HepG2 (cell line): ENCODE data around the gene RIN3. TPM values are rescaled to one million over a fixed set of nuclear protein-coding genes. Genes with fewer than 3 reads are reported as not detected.

Experiments used
- ATAC-seq: fragments of 200-7000 bp; cut with Tn5 transposase; 3 replicates; pipeline ENCODE4 v1.9.1; 2020; ENCODE audit warnings: mild to moderate bottlenecking, moderate library complexity
- BruUV-seq: library from RNA; stranded (reverse); fragments of 400-500 nt; replicated peaks from 2 replicates; lab custom pipeline; 2021; lab: Mats Ljungman, UMichigan
- CTCF ChIA-PET: fragments of 300-600 bp; formaldehyde crosslinking; extraction: SDS; loops from one replicate; lab custom pipeline; 2021; ENCODE audit warnings: low total read pairs, inconsistent platforms, low intra/inter-chr PET ratio; lab: Yijun Ruan, JAX
- POLR2A ChIA-PET: fragments of 350-600 bp; sonication (Branson Sonifier 250); formaldehyde crosslinking; loops from one replicate; lab custom pipeline; 2020; ENCODE audit warnings: antibody characterized with exemption, inconsistent platforms; lab: Yijun Ruan, JAX
- DNase-seq: peaks from one replicate; pipeline ENCODE4 v3.0.0-alpha.2; 2015; ENCODE audit warnings: low spot score
- FAIRE-seq: peaks from 3 replicates; lab custom pipeline; 2011; peaks lifted over from hg19 to GRCh38; lab: Jason Lieb, UNC
- H2AFZ ChIP-seq: one replicate; pipeline ENCODE4 v1.6.1; 2011; ENCODE audit warnings: low read length, inconsistent platforms
- H3K27ac ChIP-seq: fragments of 300-600 bp; 3 replicates; pipeline ENCODE4 v1.8.0; 2011; ENCODE audit warnings: mixed run types, mild to moderate bottlenecking, mixed read lengths, low read length, inconsistent platforms; ENCODE audit not compliant: insufficient read depth; ENCODE audit errors: extremely low read length
- H3K27me3 ChIP-seq, 2 experiments: fragments of 200-600 bp in 1 of 2; 2 replicates in 1 of 2; 3 replicates in 1 of 2; pipeline versions ENCODE4 v1.6.0 to v1.8.0; 2011; ENCODE audit warnings: low read length in 2 of 2, mild to moderate bottlenecking in 2 of 2, moderate library complexity in 2 of 2, inconsistent platforms in 1 of 2; ENCODE audit not compliant: insufficient read depth in 2 of 2, control insufficient read depth in 1 of 2
- H3K36me3 ChIP-seq, 2 experiments: fragments of 200-600 bp in 1 of 2; replicated peaks in 1 of 2; 2 replicates in 1 of 2; 3 replicates in 1 of 2; pipeline versions ENCODE4 v1.5.1 to v1.8.0; 2011; ENCODE audit warnings: low read length in 2 of 2, inconsistent platforms in 1 of 2; ENCODE audit not compliant: insufficient read depth in 2 of 2, control insufficient read depth in 1 of 2
- H3K4me1 ChIP-seq: 2 replicates; pipeline ENCODE4 v1.5.1; 2012; ENCODE audit warnings: low read length, inconsistent platforms; ENCODE audit not compliant: insufficient read depth
- H3K4me2 ChIP-seq: 2 replicates; pipeline ENCODE4 v1.6.0; 2011; ENCODE audit warnings: low read depth, low read length, inconsistent platforms
- H3K4me3 ChIP-seq, 3 experiments: fragments of 200-600 bp in 1 of 3; sonication (generic), shearing (Covaris generic) in 1 of 3; replicated peaks in 1 of 3; 2 replicates each; pipeline ENCODE4 v1.5.1; 2011 to 2016; ENCODE audit warnings: low read length in 3 of 3, inconsistent platforms in 2 of 3, low read depth in 2 of 3, mild to moderate bottlenecking in 2 of 3, control low read depth in 1 of 3, mixed read lengths in 1 of 3; ENCODE audit not compliant: insufficient read depth in 1 of 3
- H3K79me2 ChIP-seq: one replicate; pipeline ENCODE4 v1.6.1; 2011; ENCODE audit warnings: low read length, inconsistent platforms; ENCODE audit not compliant: insufficient read depth
- H3K9ac ChIP-seq: 2 replicates; pipeline ENCODE4 v1.6.0; 2011; ENCODE audit warnings: mild to moderate bottlenecking, low read depth, low read length, inconsistent platforms; ENCODE audit not compliant: insufficient read depth
- H3K9me3 ChIP-seq: 2 replicates; pipeline ENCODE4 v1.5.1; 2012; ENCODE audit warnings: mild to moderate bottlenecking, low read length
- H4K20me1 ChIP-seq: 2 replicates; pipeline ENCODE4 v1.6.0; 2011; ENCODE audit warnings: inconsistent platforms, mild to moderate bottlenecking, low read length, moderate library complexity; ENCODE audit not compliant: insufficient read depth
- NFIB ChIP-seq: sonication (generic); formaldehyde crosslinking; IDR thresholded peaks from 2 replicates; pipeline ENCODE4 v1.9.0; 2021; ENCODE audit warnings: missing genetic modification reagents, mild to moderate bottlenecking, borderline replicate concordance
- NFKB2 ChIP-seq: sonication (generic); formaldehyde crosslinking; IDR thresholded peaks from 2 replicates; pipeline ENCODE4 v1.4.0; 2020; ENCODE audit warnings: missing genetic modification reagents, borderline replicate concordance
- NRL ChIP-seq: sonication (generic); formaldehyde crosslinking; IDR thresholded peaks from 2 replicates; pipeline ENCODE4 v1.5.0; 2020; ENCODE audit warnings: missing genetic modification reagents, mild to moderate bottlenecking, moderate library complexity, borderline replicate concordance
- PAX8 ChIP-seq: sonication (generic); formaldehyde crosslinking; IDR thresholded peaks from 2 replicates; pipeline ENCODE4 v1.8.0; 2022; ENCODE audit warnings: mild to moderate bottlenecking, missing genetic modification reagents, borderline replicate concordance
- SALL1 ChIP-seq: sonication (generic); formaldehyde crosslinking; IDR thresholded peaks from 2 replicates; pipeline ENCODE4 v1.8.0; 2022; ENCODE audit warnings: mild to moderate bottlenecking, missing genetic modification reagents
- SMAD1 ChIP-seq: sonication (generic); formaldehyde crosslinking; IDR thresholded peaks from 2 replicates; pipeline ENCODE4 v1.4.0; 2020; ENCODE audit warnings: missing genetic modification reagents, low read depth, mild to moderate bottlenecking, borderline replicate concordance
- TBX2 ChIP-seq: sonication (generic); formaldehyde crosslinking; IDR thresholded peaks from 2 replicates; pipeline ENCODE4 v1.5.0; 2020; ENCODE audit warnings: missing genetic modification reagents, mild to moderate bottlenecking, borderline replicate concordance
- U2AF2 ChIP-seq: fragments of 200-400 bp; formaldehyde crosslinking; IDR thresholded peaks from 2 replicates; pipeline ENCODE4 v1.6.1; 2017; ENCODE audit warnings: low read depth, mild to moderate bottlenecking, low read length
- ZNF138 ChIP-seq: sonication (generic); formaldehyde crosslinking; IDR thresholded peaks from 2 replicates; pipeline ENCODE4 v1.5.0; 2020; ENCODE audit warnings: mild to moderate bottlenecking, low read depth, missing genetic modification reagents
- ZNF274 ChIP-seq: sonication (generic); formaldehyde crosslinking; IDR thresholded peaks from 2 replicates; pipeline ENCODE4 v1.5.1; 2020; ENCODE audit warnings: mild to moderate bottlenecking, missing genetic modification reagents
- ZNF782 ChIP-seq: sonication (generic); formaldehyde crosslinking; IDR thresholded peaks from 2 replicates; pipeline ENCODE4 v1.4.0; 2020; ENCODE audit warnings: missing genetic modification reagents, mild to moderate bottlenecking, borderline replicate concordance
- ZSCAN21 ChIP-seq: sonication (generic); formaldehyde crosslinking; IDR thresholded peaks from 2 replicates; pipeline ENCODE4 v1.8.0; 2022; ENCODE audit warnings: mild to moderate bottlenecking, missing genetic modification reagents, moderate library complexity, borderline replicate concordance
- WGBS: methylation state at CpG from one replicate; pipeline ENCODE4 v1.1.6; 2017; ENCODE audit warnings: low lambda C conversion rate; 5-methylcytosine and 5-hydroxymethylcytosine counted together
- in situ Hi-C: cut with HindIII; loops from 2 replicates; pipeline ENCODE4 v1.10.0; 2017; ENCODE audit warnings: low pct_unique_long_range_greater_than_20kb; ENCODE audit not compliant: extremely low pct_ligation_motif_present
- intact Hi-C: fragments of 100-400 bp; cut with micrococcal nuclease; formaldehyde crosslinking; loops from one replicate; pipeline ENCODE4 v1.10.0; 2022; ENCODE audit not compliant: unreplicated experiment
- polyA plus RNA-seq, 8 experiments: library from polyadenylated mRNA; depleted of rRNA in 3 of 8; stranded (reverse) in 7 of 8; unstranded in 1 of 8; fragments of >200 nt; fragmentation: Illumina TruSeq in 4 of 8; extraction: Trizol in 4 of 8; gene quantifications; 2 replicates each; pipeline versions ENCODE4 v1.2.1 to v1.2.3, GENCODE V29; 2011 to 2016; ENCODE audit warnings: low read depth in 4 of 8, missing spikeins in 1 of 8, mixed read lengths in 1 of 8; ENCODE audit not compliant: insufficient read depth in 1 of 8
- total RNA-seq, 5 experiments: library from RNA; depleted of rRNA; stranded (reverse); fragments of >200 nt; fragmentation: Illumina TruSeq; extraction: Trizol; gene quantifications; 2 replicates each; pipeline ENCODE4 v1.2.3, GENCODE V29; 2016; ENCODE audit warnings: low read depth in 1 of 5
- TF ChIP-seq, protein P1 (sequence below): sonication (generic); formaldehyde crosslinking; IDR thresholded peaks from 2 replicates; pipeline ENCODE4 v1.5.1; 2020; ENCODE audit warnings: missing genetic modification reagents, mild to moderate bottlenecking, borderline replicate concordance
- TF ChIP-seq, protein P2 (sequence below): sonication (generic); formaldehyde crosslinking; IDR thresholded peaks from 2 replicates; pipeline ENCODE4 v1.4.0; 2020; ENCODE audit warnings: mild to moderate bottlenecking, missing genetic modification reagents, borderline replicate concordance

Gene RIN3
- total and polyA plus RNA-seq, 2 of the 13 experiments (the other 11 are each of a cell fraction or from before 2014, with no cell fraction given), result 2.3 to 3.6 TPM

GRCh38 chr14:92718664-92719063 is 205.1 kb downstream of the RIN3 start:
- no peaks in the 10 kb centered on the region for H3K79me2 ChIP-seq
- no peak for FAIRE-seq
- peaks cover under 1% of the 10 kb centered on the region; the same call in 1 of the 2 replicates for H3K4me1 ChIP-seq
- WGBS, result 96% methylated on average over 8 of the region's 8 CpGs
- H3K27me3 ChIP-seq, result no peaks in the 10 kb centered on the region
- no peak for ATAC-seq
- intact Hi-C loops, result no loop called here
- no peaks in the 10 kb centered on the region; a peak in 1 of 5 replicates for H3K36me3 ChIP-seq
- in situ Hi-C loops, result no loop called here
- no peak overlapping the region for H3K4me3 ChIP-seq
- BruUV-seq, result no TSS peak
- H2AFZ ChIP-seq, result no peak overlapping the region
- no peak for TF ChIP-seq NRL (CRISPR knock-in tag)
- TF ChIP-seq ZNF274 (CRISPR knock-in tag), result no peak
- TF ChIP-seq PAX8, result no peak
- no peak for TF ChIP-seq NFIB (CRISPR knock-in tag)
- TF ChIP-seq SMAD1 (CRISPR knock-in tag), result no peak
- TF ChIP-seq, protein P1, sequence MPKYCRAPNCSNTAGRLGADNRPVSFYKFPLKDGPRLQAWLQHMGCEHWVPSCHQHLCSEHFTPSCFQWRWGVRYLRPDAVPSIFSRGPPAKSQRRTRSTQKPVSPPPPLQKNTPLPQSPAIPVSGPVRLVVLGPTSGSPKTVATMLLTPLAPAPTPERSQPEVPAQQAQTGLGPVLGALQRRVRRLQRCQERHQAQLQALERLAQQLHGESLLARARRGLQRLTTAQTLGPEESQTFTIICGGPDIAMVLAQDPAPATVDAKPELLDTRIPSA (CRISPR knock-in tag), result no peak
- DNase-seq, result no peak
- POLR2A ChIA-PET, result no interaction called here
- H3K9ac ChIP-seq, result no peak overlapping the region
- no peak overlapping the region for H3K4me2 ChIP-seq
- CTCF ChIA-PET, result no interaction called here
- no peaks in the 10 kb centered on the region for H4K20me1 ChIP-seq
- H3K27ac ChIP-seq, result no peak overlapping the region
- H3K9me3 ChIP-seq, result no peaks in the 10 kb centered on the region

DNA sequence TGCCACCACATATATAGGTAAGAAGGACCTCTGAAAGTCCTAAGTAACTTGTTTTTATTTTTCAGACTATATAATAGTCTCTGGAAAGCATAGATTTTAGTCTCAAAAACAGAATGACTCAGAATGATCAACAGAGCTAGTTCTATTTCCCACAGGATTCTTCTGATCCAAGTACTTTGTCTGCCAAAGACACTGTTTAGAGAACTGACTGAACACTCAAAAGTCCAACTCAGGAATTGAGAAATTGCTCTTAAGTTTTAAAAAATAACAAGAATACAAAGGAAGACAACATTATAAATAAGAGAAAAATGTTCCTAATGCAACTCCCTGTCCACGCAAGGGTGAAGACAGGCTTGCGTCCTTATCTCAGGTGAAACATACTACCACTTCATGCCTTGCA is 205.8 kb downstream of the RIN3 start:
- Histone ChIP-seq H3K4me3 (no peak overlapping the region), H3K4me1 (peaks cover 8% of the 10 kb centered on the region), H3K4me2 (no peak overlapping the region), H3K36me3 (no peaks in the 10 kb centered on the region; a peak in 1 of 5 replicates), H3K9me3 (no peaks in the 10 kb centered on the region), H2AFZ (no peak overlapping the region), H3K27ac (no peak overlapping the region), H3K27me3 (no peaks in the 10 kb centered on the region), H4K20me1 (no peaks in the 10 kb centered on the region), H3K9ac (no peak overlapping the region), H3K79me2 (no peaks in the 10 kb centered on the region)
- ChIA-PET CTCF (no interaction called here), POLR2A (no interaction called here)
- ATAC-seq, result no peak
- BruUV-seq, result no TSS peak
- FAIRE-seq, result no peak
- no peak for DNase-seq
- in situ Hi-C loops (no loop called here), intact Hi-C loops (no loop called here)
- WGBS, result 95% methylated on average over 2 of the region's 2 CpGs
- TF ChIP-seq NFKB2 (no peak), ZSCAN21 (CRISPR knock-in tag) (no peak), ZNF138 (CRISPR knock-in tag) (no peak), SALL1 (CRISPR knock-in tag) (no peak), U2AF2 (no peak), ZNF782 (CRISPR knock-in tag) (no peak), TBX2 (CRISPR knock-in tag) (no peak)
- TF ChIP-seq, protein P2, sequence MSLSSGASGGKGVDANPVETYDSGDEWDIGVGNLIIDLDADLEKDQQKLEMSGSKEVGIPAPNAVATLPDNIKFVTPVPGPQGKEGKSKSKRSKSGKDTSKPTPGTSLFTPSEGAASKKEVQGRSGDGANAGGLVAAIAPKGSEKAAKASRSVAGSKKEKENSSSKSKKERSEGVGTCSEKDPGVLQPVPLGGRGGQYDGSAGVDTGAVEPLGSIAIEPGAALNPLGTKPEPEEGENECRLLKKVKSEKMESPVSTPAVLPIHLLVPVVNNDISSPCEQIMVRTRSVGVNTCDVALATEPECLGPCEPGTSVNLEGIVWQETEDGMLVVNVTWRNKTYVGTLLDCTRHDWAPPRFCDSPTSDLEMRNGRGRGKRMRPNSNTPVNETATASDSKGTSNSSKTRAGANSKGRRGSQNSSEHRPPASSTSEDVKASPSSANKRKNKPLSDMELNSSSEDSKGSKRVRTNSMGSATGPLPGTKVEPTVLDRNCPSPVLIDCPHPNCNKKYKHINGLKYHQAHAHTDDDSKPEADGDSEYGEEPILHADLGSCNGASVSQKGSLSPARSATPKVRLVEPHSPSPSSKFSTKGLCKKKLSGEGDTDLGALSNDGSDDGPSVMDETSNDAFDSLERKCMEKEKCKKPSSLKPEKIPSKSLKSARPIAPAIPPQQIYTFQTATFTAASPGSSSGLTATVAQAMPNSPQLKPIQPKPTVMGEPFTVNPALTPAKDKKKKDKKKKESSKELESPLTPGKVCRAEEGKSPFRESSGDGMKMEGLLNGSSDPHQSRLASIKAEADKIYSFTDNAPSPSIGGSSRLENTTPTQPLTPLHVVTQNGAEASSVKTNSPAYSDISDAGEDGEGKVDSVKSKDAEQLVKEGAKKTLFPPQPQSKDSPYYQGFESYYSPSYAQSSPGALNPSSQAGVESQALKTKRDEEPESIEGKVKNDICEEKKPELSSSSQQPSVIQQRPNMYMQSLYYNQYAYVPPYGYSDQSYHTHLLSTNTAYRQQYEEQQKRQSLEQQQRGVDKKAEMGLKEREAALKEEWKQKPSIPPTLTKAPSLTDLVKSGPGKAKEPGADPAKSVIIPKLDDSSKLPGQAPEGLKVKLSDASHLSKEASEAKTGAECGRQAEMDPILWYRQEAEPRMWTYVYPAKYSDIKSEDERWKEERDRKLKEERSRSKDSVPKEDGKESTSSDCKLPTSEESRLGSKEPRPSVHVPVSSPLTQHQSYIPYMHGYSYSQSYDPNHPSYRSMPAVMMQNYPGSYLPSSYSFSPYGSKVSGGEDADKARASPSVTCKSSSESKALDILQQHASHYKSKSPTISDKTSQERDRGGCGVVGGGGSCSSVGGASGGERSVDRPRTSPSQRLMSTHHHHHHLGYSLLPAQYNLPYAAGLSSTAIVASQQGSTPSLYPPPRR (CRISPR knock-in tag), result no peak
